Measurements from ENCODE around the gene P2RX6.

Gene P2RX6

DNA sequence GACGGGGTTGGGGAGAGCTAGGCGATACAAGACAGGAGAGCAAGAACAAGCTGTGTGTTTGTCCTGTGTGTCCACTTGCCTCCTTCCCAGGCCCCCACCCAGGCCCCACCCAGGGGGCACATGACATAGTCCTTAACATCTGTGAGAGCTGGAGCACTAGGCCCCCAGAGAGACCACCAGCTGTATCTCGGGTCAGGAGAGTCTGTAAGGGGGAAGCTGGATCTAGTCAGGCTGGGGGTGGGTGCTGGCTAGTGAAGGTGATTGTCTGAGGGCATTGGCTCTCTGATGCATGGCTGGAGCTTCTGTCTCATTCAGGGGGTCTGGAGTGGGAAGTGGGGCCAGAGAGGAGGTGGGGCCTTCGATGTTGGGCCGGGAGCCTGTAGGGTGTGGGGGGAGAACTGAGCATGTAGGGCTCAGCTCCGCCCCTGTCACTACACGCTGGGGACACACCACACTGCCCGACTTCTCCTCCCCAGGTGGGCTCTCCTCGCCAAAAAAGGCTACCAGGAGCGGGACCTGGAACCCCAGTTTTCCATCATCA, 571 bp downstream of the P2RX6 start:
- no peak for DNase-seq

DNA sequence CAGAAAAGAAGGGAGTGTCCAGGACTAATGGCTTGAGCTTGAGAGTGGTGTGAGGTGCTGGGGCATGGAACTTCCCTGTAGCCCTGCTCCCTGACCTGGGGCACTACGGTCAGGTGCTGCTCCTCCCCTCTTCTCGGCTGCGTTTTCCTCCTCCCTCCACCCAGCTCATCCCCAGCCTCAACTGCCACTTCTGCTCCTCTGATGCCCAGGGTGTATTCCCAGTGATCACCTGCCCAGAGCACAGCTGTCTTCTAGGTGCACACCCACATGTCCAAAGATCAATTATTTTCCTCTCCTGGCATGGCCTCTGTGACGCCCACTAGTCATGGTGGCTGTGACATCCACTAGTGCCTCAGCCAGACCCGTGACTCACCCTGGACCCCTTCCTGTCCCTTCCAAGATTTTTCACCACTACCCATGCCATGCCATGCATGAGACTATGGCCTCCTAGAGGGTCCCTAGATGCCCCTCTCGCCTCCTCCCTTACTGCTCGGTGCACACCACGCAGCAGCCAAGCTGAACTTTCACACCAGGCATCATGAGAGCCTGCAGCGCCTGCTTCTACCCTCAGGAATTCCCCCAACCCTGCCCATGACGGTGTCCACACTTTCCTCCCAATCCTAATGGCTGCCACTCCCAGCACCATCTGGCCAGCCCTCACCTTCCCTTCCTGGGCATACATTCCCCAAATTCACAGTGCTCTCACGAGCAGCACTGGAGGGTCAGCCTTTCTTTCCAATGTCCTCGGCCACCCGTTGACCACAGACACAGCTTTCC, 1.9 kb downstream of the P2RX6 start:
- no peak for DNase-seq

DNA sequence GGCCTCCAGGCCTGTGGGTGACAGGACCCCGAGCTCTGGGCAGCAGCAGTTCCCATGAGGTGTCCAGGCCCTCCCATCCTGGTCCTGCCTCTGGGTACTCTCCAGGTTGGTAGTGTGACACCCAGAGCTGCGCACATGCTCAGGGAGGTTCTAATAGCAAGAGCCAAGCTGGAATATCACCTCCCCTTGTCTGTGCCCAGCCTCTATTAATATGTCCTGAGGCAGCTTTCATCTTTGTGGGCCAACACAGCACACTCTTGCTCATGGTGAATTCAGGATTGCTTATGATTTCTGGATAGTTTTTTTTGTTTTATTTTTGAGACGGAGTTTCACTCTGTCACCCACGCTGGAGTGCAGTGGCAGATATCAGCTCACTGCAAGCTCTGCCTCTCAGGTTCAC, 3.3 kb downstream of the P2RX6 start:
- no peak for DNase-seq

DNA sequence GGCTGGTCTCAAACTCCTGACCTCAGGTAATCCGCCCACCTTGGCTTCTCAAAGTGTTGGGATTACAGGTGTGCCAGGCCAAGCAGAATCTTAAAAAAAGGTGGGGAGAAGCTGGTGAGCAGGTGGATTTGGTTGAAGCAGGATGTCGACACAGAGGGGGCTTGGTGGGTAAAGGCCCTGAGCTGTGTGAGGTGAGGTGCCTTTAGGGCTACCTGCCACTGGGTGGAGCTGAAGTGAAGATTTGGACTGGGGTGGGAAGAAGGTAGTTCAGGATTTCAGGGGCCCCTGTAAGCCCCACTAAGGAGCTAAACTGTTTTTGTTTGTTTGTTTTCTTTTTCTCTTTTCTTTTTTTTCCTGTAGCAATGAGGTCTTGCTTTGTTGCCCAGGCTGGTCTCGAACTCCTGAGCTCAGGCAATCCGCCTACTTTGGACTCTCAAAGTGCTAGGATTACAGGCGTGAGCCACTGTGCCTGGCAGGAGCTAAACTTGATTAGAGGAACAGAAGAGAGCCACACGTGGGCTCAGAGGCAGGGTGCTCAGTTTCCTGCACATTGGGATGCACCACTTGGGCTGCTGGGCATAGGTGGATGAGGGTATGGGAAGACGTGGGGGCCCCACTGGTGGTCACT, 6.0 kb downstream of the P2RX6 start:
- DNase-seq: no peak

DNA sequence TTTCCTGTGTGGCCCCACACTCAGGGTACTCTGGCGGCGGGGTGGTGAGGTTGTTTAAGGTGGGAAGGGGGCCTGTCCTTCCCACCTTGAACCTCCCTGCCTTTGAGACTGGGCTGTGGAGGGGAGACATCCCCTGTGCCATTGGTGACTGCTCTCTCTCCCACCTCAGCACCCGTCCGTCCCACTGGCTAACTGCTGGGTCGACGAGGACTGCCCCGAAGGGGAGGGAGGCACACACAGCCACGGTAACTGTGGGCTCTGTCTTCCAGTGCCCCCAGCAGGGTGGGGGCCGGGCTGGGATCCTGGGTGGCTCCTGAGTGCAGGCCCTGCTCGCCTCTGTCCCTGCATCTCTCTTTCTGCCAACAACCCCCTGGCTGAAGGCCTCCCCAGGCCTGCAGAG, 7.5 kb downstream of the P2RX6 start:
- no peak for DNase-seq

DNA sequence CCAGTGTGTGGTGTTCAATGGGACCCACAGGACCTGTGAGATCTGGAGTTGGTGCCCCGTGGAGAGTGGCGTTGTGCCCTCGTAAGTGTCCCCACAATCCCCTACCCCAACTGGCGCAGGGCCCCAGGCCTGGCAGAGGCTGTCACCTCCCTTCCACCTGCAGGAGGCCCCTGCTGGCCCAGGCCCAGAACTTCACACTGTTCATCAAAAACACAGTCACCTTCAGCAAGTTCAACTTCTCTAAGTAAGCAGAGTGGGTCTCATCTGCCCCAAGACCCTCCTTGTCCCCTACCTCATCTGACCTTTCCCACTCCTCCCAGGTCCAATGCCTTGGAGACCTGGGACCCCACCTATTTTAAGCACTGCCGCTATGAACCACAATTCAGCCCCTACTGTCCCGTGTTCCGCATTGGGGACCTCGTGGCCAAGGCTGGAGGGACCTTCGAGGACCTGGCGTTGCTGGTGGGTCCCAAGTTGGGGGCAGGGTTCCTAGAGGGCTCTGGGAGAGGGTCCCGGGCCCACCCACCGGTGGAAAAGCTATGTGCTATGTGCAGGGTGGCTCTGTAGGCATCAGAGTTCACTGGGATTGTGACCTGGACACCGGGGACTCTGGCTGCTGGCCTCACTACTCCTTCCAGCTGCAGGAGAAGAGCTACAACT, 8.1 kb downstream of the P2RX6 start:
- no peak for DNase-seq

DNA sequence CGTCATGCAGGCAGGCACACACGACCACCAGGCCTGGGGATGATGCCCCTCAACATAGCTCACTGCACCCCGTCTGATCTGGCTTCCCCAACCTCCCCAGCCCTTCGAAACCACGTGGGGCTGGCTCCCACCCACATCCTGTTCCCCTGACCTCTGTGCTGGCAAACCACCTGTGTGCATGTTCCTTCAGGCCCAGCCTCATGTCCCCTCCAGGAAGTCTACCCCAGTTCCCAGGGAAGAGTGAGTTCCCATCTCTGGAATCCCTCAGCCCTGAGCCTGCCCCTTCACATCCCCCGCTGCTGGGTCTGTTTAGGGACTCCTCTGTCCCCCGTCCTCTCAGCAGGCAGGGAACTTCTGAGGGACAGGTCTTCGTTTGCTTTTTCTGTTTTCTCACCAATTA, 10.3 kb downstream of the P2RX6 start:
- DNase-seq: peak; percentile 6

DNA sequence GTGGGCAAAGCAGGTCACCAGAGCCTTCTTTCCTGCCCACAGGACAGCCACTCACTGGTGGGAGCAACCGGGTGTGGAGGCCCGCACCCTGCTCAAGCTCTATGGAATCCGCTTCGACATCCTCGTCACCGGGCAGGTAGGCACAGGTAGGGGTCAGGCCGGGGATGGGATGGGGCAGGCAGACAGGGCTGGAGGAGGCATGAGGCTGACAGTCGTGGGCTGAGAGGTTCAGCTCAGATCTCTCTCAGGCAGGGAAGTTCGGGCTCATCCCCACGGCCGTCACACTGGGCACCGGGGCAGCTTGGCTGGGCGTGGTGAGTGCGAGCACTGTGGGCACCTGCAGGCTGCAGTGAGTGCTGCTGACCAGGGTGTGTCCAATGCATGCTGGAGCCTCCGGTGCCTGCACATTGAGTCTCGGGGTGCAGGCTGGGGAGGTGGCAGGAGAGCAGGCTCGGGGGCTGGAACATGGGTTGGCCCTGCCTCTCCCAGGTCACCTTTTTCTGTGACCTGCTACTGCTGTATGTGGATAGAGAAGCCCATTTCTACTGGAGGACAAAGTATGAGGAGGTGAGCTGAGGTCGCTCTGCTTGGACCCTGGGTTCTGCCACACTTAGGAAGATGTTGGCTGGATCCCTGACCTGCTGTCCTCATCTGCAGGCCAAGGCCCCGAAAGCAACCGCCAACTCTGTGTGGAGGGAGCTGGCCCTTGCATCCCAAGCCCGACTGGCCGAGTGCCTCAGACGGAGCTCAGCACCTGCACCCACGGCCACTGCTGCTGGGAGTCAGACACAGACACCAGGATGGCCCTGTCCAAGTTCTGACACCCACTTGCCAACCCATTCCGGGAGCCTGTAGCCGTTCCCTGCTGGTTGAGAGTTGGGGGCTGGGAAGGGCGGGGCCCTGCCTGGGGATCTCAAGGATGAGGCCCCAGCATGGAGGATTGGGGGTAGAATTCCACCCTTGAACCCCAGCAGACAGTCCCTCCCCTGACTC, 11.1 kb downstream of the P2RX6 start:
- DNase-seq: no peak

DNA sequence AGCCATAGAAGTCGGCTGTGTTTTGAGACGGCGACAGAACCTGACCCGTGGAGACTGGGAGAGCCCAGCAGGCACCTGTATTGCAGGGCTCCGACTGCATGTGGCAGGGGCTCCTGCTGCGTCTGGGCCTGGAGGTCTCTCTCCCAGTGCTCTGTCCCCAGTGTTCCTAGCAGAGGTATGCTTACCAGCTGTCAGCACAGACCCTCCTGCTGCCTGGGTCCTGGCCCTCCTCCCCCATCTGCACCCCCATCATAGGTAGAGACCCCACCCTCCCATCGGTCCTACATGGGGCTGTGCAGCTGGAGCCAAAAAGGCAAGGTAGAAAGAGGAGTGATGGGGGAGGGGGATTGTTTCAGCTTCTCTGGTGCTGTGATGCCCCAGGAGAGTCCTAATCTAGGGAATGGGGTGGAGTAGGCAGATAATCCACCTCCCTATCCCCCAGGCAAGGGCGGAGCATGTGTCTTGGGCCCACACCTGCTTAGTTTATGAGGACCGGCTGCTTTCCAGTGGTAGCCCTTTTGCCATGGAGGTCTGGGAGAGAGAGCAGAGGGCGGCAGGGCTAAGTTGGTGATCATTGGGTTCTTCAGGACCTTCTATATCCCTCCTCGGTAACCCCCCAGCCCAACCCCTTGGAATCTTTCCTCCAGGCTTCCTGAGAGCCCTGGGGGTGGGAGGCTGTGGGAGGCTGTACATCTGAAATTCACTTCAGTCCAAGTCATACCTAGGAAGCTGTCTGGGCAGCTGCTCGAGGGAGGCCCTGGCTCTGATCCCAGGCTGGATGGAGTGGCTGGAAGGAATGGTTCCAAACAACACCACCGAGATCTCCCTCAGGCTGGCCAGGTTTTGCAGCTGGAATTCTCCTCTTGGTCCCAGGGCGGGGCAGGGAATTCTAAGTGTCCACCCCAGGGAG, 12.1 kb downstream of the P2RX6 start:
- no peak for DNase-seq

DNA sequence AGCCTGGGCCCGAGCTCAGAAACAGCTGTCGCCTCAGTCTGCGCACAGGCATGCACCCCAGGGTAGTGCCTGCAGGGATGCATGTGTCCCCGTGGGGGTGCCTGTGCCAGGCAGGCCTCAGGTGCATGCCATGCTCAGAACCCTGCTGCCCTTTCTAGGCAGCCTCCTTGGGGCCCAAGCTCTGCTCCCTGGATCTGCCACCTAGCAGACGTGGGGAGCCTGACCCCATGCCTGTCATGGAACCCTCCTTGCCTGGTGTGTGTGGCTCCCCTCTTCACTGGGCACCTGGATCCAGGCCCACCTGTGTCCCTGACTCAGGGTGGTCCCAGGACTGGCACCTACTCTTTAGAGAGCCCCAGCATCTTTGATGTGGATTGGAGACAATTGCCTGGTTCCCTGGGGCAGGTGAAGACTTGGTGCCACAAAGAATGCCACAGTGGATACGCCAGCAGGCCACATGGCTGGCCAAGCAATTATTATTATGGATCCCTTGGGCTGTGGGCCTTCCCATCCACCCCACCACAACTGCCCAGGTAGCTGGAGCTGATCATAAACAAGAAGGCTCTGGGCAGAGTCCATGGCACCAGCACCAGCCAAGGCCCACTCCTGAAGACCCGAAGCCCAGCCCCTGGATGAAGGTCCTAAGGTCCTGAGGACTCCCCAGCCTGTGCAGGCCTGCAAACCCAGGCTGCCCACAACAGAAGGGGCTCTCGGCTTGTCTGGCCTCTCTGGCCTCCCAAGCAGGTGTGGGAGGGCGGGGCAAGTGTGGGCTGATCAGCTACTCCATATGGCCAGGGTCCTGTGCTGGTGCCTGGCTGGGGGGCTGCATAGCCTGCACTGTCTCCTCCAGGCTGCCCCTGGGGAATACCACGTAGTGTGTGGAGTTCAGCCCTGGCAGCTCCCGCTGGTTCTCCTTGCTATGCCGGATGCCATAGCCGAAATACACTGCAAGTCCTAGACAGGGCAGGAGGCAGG, 13.6 kb downstream of the P2RX6 start:
- DNase-seq: no peak

DNA sequence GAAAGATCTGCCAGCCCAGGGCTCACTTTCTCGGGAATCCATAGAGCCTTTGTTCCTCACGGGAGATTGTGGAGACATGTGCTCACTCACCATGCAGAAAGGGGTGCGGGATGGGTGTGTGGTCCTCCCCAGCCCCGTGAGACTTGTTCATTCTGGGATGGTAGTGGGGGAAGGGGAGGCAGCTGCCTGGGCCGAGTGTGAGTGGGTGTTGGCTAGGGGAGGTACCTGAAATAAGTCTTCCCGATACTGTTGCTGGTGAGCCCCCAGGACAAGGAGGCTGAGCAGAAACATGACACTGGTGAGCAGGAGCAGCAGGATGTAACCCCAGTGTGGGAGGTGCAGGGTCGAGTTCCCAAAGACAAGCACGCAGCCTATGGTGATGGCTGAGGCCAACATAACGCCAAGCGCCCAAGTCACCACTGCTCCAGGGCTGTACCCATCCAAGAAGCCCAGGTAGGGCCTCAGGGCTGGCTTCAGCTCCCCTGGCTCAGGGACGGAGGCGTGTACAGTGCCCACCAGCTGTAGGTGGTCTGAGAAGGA, 14.6 kb downstream of the P2RX6 start:
- DNase-seq: no peak

DNA sequence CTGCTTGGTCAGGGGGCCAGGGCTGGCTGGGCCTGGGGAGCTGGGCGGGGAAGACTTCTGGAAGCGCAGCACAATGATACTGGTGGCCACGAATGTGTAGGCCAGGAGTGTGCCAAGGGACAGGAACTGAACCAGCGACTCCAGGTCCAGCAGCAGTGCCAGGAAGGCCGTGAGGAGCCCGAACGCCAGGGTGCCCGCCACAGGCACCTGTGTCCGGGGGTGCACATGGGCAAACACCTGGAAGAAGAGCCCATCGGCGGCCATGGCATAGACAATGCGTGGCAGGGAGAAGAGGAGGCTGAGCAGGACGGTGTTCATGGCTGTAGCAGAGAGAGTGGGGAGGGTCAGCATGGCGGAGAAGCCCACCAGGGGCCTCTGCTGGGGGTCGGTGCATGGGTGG, 15.1 kb downstream of the P2RX6 start:
- DNase-seq: no peak

DNA sequence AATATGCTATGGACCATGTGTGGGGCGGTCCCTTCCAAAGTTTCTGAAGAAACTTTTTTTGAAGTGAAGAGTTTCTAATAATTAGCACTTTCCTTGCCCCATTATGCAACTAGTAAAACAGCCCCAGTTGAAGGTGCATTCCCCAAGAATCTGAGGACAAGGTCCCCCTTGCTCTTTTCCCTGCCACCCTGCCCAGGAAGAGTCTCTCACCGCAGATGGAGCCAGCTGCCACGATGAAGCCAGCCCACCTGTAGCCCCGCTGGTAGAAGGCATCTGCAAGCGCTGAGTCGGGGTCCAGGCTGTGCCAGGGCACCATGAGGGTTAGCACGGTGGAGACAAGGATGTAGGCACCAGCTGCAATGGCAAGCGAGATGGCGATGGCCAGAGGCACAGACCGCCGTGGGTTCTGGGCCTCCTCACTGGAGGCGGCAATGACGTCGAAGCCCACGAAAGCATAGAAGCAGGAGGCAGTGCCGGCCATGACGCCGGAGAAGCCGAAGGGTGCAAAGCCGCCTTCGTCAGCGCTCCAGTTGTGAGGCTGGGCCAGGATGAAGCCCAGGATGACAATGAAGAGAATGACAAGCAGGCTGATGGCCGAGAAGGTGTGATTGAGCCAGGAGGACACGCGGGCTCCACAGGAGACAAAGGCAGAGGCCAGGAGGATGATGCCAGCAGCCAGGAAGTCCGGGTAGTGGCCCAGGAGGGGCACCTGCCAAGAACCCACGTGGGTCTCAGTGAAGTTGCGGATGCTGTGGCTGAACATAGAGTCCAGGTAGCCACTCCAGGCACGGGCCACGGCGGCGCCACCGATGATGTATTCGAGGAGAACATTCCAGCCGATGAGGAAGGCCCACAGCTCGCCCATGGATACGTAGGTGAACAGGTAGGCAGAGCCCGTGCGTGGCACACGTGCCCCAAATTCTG, 15.9 kb downstream of the P2RX6 start:
- no peak for DNase-seq

DNA sequence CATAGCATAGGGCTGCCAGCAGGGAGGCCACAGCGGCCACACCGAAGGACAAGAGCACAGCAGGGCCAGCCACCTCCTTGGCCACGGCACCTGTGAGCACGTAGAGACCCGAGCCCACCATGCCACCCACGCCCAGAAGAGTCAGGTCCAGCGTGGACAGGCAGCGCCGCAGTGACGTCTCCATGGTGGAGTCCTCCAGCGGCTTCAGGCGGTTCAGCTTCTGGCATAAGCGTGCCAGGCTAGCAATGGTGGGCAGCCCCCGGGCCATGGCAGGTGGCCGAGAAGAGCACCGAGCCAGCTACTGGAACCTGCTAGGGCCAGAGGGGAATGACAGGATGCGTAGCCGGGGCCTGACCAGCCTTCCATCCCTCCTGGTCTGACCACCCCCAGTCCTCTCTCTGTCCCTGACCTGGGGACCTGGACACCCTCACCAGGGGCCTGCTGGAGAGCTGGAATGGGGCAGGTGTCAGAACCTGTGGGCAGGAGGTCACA, 16.6 kb downstream of the P2RX6 start:
- no peak for DNase-seq

DNA sequence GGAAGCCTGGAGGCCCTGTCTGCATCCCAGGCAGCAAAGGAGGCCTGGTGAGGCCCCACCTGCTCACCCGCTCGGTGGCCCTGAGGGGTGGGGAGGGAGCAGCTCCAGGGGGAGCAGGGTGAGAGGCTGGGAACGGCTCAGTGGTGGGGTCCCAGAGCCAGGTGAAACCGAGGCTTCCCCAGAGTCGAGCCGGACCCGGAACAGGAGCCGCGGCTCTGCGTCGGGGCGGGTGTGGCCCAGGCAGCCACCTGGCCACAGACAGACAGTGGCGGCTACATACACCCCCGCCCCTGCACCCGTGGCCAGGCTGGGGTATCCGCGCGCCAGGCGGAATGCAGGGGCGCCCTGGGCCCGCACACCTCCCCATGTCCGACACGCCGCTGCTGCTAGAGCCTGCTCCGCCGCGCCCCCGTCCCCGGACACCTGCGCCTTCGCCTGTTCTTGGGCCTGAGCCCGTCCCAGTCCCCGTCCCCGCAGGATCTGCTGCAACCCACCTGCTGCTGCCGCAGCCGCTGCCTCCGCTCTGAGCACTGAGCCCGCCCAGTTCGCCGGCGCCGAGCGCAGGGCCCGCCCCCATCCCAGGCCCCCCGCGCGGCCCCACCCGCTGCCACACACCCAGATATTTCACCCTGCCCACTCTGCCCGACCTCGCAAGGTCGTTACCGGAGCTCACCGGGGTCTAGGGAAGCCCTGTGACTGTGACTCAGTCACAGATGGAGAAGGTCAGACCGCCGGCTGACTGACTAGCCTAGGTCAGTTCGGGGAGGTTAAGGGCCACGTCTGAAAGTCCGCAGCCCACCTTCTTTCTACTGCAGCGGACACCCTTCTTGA, 17.3 kb downstream of the P2RX6 start, which contains the start of gene SLC7A4:
Gene SLC7A4 (minus strand): TSS at position 525 of the 831 bp plus-strand sequence. CDS start 749 bp downstream, outside the sequence.
- DNase-seq: no peak

DNA sequence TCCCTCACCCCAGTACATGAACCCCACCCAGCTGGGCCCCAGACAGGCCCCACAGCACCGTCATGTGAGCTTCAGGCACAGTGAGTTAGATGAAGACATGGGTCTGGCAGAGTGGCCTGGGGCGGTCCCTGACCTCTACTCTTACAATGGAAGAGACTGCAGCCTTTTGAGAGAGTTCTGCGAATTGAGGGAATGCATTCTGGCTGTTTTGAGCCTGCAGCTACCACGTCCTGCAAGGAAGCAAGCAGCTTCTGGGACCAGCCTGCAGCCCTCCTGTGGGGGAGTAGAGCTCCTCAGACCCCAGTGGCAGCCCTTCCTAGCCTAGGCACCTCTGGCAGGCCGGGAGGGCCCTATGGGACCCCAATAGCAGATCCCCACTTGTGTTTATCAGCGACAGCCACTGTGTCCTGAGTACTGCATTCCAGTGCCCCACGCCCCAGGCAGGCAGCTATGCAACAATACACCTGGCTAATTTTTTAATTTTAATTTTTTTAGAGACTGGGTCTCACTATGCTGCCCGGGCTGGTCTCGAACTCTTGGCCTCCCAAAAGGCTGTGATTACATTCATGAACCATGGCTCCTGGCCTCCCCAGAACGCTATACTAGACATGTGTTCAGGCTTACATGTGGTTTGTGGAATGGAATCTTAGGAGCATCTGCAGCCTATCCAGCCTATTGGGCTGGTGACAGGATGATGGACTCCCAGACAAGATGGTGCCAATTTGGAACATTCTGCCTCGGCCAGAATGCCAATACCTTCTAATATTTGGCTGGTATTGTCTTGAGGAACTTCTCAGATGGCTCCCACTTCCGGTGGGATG, 18.1 kb downstream of the P2RX6 start:
- DNase-seq: no peak

DNA sequence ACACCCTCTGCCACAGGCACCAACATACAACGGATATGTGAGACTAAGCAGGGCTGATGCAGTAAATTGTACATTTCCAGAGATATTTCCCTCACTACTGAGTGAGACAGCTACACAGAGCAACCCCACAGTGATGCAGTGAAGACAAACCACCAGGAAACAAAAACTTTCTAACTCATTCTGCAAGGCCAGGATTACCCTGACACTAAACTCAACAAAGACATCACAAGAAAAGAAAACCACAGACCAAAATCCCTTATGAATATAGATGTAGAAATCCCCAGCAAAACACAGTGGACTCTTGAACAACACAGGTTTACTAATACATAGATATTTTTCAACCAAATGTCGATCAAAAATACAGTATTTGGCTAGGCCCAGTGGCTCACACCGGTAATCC, 18.9 kb downstream of the P2RX6 start:
- DNase-seq: no peak
